OCI-LY1 (cell line): ENCODE measurements around the gene CLEC1A.
"Not testable (repeated sequence)": the region's sequence is repeated elsewhere in the genome, so short reads cannot be mapped to it uniquely, and the experiment has no call there.

Experiments used
- H2AFZ ChIP-seq: fragments of 200-600 bp; sonication (generic), shearing (Covaris generic); 2 replicates; pipeline ENCODE4 v1.6.0; 2014; ENCODE audit warnings: antibody characterized with exemption, mild to moderate bottlenecking, low read length
- H3F3A ChIP-seq: fragments of 200-600 bp; sonication (generic), shearing (Covaris generic); 2 replicates; pipeline ENCODE4 v1.6.0; 2014; ENCODE audit warnings: mild to moderate bottlenecking, antibody characterized with exemption, low read length, moderate library complexity; ENCODE audit not compliant: insufficient read depth
- H3K27ac ChIP-seq: fragments of 200-600 bp; sonication (generic); 2 replicates; pipeline ENCODE4 v1.5.1; 2014; ENCODE audit warnings: low read length, mixed run types, mild to moderate bottlenecking, low read depth; ENCODE audit not compliant: poor library complexity, severe bottlenecking
- H3K27me3 ChIP-seq: fragments of 200-600 bp; sonication (generic); 2 replicates; pipeline ENCODE4 v1.6.0; 2014; ENCODE audit warnings: antibody characterized with exemption, mild to moderate bottlenecking, low read length, moderate library complexity; ENCODE audit not compliant: insufficient read depth
- H3K36me3 ChIP-seq: fragments of 200-600 bp; sonication (generic); 2 replicates; pipeline ENCODE4 v1.6.1; 2014; ENCODE audit warnings: mild to moderate bottlenecking, antibody characterized with exemption, low read length, moderate library complexity, mixed read lengths; ENCODE audit not compliant: insufficient read depth
- H3K4me1 ChIP-seq: fragments of 200-600 bp; sonication (generic); 2 replicates; pipeline ENCODE4 v1.5.1; 2014; ENCODE audit warnings: mild to moderate bottlenecking, low read length, moderate library complexity; ENCODE audit not compliant: insufficient read depth, severe bottlenecking
- H3K4me2 ChIP-seq: fragments of 200-600 bp; sonication (generic), shearing (Covaris generic); 2 replicates; pipeline ENCODE4 v1.6.1; 2014; ENCODE audit warnings: low read length
- H3K4me3 ChIP-seq: fragments of 200-600 bp; sonication (generic); 2 replicates; pipeline ENCODE4 v1.5.1; 2014; ENCODE audit warnings: low read length, low read depth, mild to moderate bottlenecking, mixed read lengths; ENCODE audit not compliant: poor library complexity, severe bottlenecking
- H3K79me2 ChIP-seq: fragments of 200-600 bp; shearing (Covaris generic); 2 replicates; pipeline ENCODE4 v1.6.1; 2016; ENCODE audit warnings: mixed run types, low read length, mixed read lengths; ENCODE audit not compliant: insufficient read depth
- H3K9ac ChIP-seq: fragments of 200-600 bp; sonication (generic), shearing (Covaris generic); 2 replicates; pipeline ENCODE4 v1.6.1; 2014; ENCODE audit warnings: mild to moderate bottlenecking, low read length, mixed read lengths
- H3K9me2 ChIP-seq: fragments of 200-600 bp; sonication (generic), shearing (Covaris generic); 2 replicates; pipeline ENCODE4 v1.6.1; 2014; ENCODE audit warnings: low read depth, mild to moderate bottlenecking, low read length, mixed read lengths
- H3K9me3 ChIP-seq: fragments of 200-600 bp; shearing (Covaris generic); 2 replicates; pipeline ENCODE4 v1.6.1; 2014; ENCODE audit warnings: low read length, mixed read lengths
- H4K20me1 ChIP-seq: fragments of 200-600 bp; sonication (generic), shearing (Covaris generic); 2 replicates; pipeline ENCODE4 v1.6.0; 2016; ENCODE audit warnings: mild to moderate bottlenecking, low read length; ENCODE audit not compliant: insufficient read depth
- EZH2 ChIP-seq: fragments of 200-600 bp; sonication (generic), shearing (Covaris generic); IDR thresholded peaks from 2 replicates; pipeline ENCODE4 v1.8.0; 2017; ENCODE audit warnings: borderline replicate concordance, mixed run types, mild to moderate bottlenecking, antibody characterized with exemption, low read length, moderate library complexity, mixed read lengths
- TF ChIP-seq, protein P1 (sequence below): fragments of 200-600 bp; sonication (generic), shearing (Covaris generic); IDR thresholded peaks from 2 replicates; pipeline ENCODE4 v1.5.1; 2017; ENCODE audit warnings: mild to moderate bottlenecking, antibody characterized with exemption, low read length, moderate library complexity, mixed read lengths

The CLEC1A gene

DNA sequence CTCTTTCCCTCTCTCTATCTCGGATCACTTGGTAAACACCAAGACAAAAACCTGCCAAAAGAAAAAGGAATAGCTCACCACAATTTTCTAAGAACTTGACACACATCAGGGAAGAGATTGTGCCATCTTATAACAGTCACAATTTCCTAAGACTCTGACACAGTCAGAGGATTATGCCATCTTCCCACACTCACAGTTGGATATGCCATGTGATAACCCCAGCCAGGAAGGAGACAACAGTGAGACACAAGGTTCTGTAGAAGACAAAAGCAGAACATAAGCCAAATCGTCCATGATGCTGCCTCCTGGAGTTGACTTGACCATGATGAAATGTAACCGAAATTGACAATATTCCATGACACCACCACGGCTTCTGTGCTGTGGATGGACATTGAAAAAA is 71.1 kb downstream of the CLEC1A start:
- Histone ChIP-seq H3F3A (no peaks in the 10 kb centered on the region), H3K36me3 (no peaks in the 10 kb centered on the region), H3K27me3 (no peaks in the 10 kb centered on the region), H2AFZ (no peak overlapping the region), H3K9me2 (no peaks in the 10 kb centered on the region), H3K9ac (no peak overlapping the region), H3K4me1 (no peaks in the 10 kb centered on the region), H3K4me2 (no peak overlapping the region), H4K20me1 (no peaks in the 10 kb centered on the region), H3K79me2 (no peaks in the 10 kb centered on the region), H3K4me3 (no peak overlapping the region), H3K9me3 (no peaks in the 10 kb centered on the region), H3K27ac (no peak overlapping the region)
- TF ChIP-seq, protein P1, sequence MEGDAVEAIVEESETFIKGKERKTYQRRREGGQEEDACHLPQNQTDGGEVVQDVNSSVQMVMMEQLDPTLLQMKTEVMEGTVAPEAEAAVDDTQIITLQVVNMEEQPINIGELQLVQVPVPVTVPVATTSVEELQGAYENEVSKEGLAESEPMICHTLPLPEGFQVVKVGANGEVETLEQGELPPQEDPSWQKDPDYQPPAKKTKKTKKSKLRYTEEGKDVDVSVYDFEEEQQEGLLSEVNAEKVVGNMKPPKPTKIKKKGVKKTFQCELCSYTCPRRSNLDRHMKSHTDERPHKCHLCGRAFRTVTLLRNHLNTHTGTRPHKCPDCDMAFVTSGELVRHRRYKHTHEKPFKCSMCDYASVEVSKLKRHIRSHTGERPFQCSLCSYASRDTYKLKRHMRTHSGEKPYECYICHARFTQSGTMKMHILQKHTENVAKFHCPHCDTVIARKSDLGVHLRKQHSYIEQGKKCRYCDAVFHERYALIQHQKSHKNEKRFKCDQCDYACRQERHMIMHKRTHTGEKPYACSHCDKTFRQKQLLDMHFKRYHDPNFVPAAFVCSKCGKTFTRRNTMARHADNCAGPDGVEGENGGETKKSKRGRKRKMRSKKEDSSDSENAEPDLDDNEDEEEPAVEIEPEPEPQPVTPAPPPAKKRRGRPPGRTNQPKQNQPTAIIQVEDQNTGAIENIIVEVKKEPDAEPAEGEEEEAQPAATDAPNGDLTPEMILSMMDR = no peak
- TF ChIP-seq EZH2 = no peak

DNA sequence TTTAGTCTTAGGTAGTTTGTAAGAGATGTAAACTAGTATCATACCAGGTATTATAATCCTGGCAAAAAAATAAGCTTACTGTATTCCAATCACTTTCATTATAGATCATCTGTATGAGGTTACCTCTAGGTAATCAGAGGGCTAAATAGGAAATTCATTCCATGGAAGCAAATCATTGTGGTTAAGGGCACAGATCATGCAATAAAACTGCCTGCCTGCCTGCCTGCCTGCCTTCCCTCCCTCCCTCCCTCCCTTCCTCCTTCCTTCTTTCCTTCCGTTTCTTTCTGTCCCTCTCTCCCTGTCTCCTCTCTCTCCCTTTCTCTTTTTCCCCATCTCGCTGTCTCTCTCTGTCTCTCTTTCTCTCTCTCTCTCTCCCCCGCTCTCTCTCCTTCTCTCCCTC is 71.5 kb downstream of the CLEC1A start:
- H3K4me2 ChIP-seq = no peak overlapping the region
- H3F3A ChIP-seq = no peaks in the 10 kb centered on the region
- H3K4me3 ChIP-seq = no peak overlapping the region
- no peaks in the 10 kb centered on the region for H3K9me2 ChIP-seq
- H4K20me1 ChIP-seq = no peaks in the 10 kb centered on the region
- TF ChIP-seq, protein P1 = no peak
- no peak for TF ChIP-seq EZH2
- no peak overlapping the region for H3K27ac ChIP-seq
- no peaks in the 10 kb centered on the region for H3K4me1 ChIP-seq
- no peaks in the 10 kb centered on the region for H3K79me2 ChIP-seq
- no peak overlapping the region for H3K9ac ChIP-seq
- H3K27me3 ChIP-seq = no peaks in the 10 kb centered on the region
- no peaks in the 10 kb centered on the region for H3K9me3 ChIP-seq
- H3K36me3 ChIP-seq = no peaks in the 10 kb centered on the region
- no peak overlapping the region for H2AFZ ChIP-seq

DNA sequence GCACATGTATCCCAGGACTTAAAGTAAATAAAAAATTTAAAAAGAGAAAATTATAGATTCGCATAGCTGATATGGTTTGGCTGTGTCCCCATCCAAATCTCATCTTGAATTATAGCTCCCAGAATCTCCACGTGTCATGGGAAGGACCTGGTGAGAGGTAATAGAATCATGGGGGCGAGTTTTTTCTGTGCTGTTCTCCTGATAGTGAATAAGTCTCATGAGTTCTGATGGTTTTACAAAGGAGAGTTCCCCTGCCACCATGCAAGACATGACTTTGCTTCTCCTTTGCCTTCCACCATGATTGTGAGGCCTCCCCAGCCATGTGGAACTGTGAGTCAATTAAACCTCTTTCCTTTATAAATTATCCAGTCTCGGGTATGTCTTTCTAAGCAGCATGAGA is 72.1 kb downstream of the CLEC1A start:
- not testable (repeated sequence) for H3K9me2 ChIP-seq, H3K27me3 ChIP-seq, H4K20me1 ChIP-seq, H3K79me2 ChIP-seq, H3K4me2 ChIP-seq, H3K36me3 ChIP-seq, H3K4me1 ChIP-seq, H3K9ac ChIP-seq, H2AFZ ChIP-seq, H3K27ac ChIP-seq, H3K9me3 ChIP-seq, H3K4me3 ChIP-seq, H3F3A ChIP-seq

DNA sequence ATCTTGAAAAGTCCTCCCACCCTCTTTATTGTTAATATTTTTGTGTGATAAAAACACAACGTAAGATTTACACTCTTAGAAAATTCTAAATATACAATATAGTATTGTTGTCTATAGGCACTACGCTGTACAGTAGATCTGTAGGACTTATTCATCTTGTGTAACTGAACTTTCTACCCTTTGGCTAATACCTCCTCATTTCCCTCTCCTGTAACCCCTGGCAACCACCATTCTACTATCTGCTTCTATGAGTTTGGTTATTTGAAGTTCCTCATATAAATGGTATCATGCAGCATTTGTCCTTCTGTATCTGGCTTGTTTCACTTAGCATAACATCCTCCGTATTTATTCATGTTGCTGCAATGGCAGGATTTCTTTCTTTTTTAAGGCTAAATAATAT is 73.5 kb downstream of the CLEC1A start:
- Histone ChIP-seq H3F3A (no peaks in the 10 kb centered on the region), H3K4me1 (no peaks in the 10 kb centered on the region), H3K27ac (no peak overlapping the region), H3K36me3 (no peaks in the 10 kb centered on the region), H3K9me2 (no peaks in the 10 kb centered on the region), H2AFZ (no peak overlapping the region), H3K4me2 (no peak overlapping the region), H3K9me3 (no peaks in the 10 kb centered on the region), H4K20me1 (no peaks in the 10 kb centered on the region), H3K9ac (no peak overlapping the region), H3K27me3 (no peaks in the 10 kb centered on the region), H3K4me3 (no peak overlapping the region), H3K79me2 (no peaks in the 10 kb centered on the region)
- no peak for TF ChIP-seq EZH2
- TF ChIP-seq, protein P1 = no peak
